ENCODE measurements around the gene ERN1. TPM values are rescaled to one million over a fixed set of nuclear protein-coding genes. Genes with fewer than 3 reads are reported as not detected.

The ERN1 gene
- 13.5 and 14.5 TPM in 2 replicates for total RNA-seq

DNA sequence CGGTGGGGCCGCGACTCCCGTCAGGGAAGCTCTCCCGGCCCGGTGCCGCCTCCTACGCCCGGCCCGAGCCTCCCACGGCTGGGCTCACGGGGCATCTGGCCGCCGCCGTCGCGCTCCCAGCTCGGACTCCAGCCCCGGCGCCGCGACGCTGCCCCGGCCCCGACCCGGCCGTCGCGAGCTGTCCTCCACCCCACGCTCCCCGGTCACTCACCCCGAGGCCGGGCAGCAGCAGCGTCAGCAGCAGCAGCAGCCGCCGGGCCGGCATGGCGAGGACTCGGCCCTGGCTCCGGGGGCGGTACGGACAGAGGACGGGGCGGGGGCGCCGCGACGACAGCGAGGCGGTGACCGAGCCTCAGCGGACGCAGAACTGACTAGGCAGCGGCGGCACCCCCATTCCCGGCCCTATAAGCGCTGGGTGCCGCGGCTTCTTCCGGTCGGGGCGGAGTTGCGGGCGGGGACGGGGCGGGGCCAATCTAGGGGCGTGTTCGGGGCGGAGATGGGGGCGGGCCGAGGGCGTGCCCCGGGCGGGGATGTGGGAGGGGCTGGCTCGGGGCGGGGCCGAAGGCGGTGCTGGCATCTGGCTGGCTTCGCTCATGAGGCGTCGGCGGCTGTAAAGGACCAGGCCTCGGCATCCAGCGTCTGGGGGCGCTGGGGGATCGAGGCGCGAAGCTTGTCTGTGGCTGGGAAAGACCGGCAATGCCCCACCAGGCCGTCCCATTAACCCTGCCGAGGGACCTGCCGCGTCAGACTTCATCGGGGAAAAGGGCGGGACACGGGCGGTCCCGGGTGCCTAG lies at the start of gene ERN1:
ERN1 (minus strand) TSS at position 380 of the 794 bp plus-strand sequence; CDS start at position 265, 115 bp downstream.

DNA sequence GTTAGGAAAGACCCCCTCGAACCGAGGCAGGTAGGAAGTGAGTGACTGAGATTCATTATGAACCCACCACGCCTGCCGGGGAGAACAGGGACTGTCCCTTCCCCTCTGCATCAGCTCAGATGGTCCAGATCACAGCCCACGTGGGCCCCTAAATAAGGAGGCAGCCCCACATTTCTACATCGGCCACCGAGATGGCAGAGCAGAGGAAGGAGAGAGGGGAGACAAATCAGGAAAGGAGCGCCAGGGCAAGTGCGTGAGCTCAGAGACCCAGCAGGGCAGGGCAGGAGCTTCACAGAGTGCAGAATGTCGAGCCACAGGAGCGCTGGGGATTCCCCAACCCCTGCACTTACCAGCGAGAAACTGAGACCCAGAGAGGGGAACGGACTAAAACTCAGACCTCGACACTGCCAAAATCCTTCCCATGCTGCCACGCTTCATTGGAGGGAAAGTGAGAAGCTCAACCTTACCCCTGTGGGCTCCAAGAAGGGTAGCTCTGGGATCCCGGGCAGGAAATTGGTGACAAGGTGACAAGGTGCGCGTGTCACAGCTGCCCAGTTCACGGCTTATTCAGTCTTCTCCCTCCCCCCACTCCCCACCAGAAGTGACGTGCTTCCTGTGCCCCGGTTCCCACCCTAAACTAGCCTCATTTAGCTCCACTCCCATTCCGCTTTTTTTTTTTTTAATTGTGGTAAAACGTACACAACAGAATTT lies 109.7 kb downstream of the ERN1 start, which contains the start of gene ICAM2:
ICAM2 (minus strand) TSS at position 578 of the 711 bp plus-strand sequence. CDS start 13,942 bp downstream, outside the sequence.

DNA sequence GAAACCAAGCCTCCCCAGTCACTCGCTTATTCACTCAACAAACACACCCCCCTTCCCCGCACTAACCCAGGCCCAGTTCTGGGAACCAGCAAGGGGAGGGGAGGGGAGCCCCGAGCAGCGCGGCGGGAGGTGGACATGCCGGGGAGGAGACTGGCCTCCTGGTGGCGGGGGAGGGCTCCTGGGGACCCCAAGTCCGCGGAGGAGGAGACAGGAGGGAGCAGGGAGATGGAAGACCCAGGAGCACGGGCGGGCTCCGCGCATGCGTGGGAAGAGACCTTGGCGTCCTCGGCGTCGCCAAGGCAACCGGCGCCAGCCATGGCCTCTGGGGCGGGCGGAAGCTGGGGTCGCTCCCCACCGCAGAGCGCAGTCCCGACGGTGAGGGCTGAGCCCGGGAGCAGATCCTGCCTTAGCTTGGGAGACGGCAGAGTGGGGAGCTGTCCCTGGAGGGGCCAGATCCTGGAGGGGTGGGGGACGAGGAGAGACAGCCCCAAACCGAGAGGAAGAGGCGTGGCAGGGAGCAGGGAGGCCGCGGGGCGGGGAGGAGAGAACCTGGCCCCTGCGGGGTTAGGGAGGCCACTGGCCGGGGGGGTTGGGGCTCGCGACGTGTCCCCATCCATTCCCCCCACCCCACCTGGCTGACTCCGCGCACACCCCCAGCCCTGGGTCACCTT lies 131.8 kb downstream of the ERN1 start, which contains the start of gene PRR29:
PRR29 (plus strand) TSS at position 302 of the 671 bp plus-strand sequence; CDS start at position 316, 14 bp downstream.

Other genes with a start within 250 kb of the ERN1 start
- not detected in 2 replicates for gene GH2, start 248.2 kb downstream of the ERN1 start, total RNA-seq
- not detected in 2 replicates for gene CSH1, start 233.6 kb downstream of the ERN1 start, total RNA-seq
- not detected in 2 replicates for gene CSHL1, start 218.9 kb downstream of the ERN1 start, total RNA-seq
- gene GH1, start 211.3 kb downstream of the ERN1 start, total RNA-seq: not detected in 2 replicates
- 0.22 and 0.43 TPM in 2 replicates for gene CD79B, start 197.8 kb downstream of the ERN1 start, total RNA-seq
- under 0.01 TPM in 2 replicates for gene SCN4A, start 157.2 kb downstream of the ERN1 start, total RNA-seq
- 0.54 and 0.60 TPM in 2 replicates for gene PRR29, start 131.8 kb downstream of the ERN1 start, total RNA-seq
- gene ICAM2, start 109.5 kb downstream of the ERN1 start, total RNA-seq: 99.0 and 162 TPM in 2 replicates
- gene TEX2, start 133.1 kb upstream of the ERN1 start, total RNA-seq: 26.6 and 32.8 TPM in 2 replicates